H1 (cell line): ENCODE measurements around the gene HMCN2. TPM values are rescaled to one million over a fixed set of nuclear protein-coding genes. Genes with fewer than 3 reads are reported as not detected.

ENCODE experiments used
- CEBPB ChIP-seq: IDR thresholded peaks from 2 replicates; pipeline ENCODE4 v1.6.1; 2012; ENCODE audit warnings: low read depth, low read length
- MAFK ChIP-seq: IDR thresholded peaks from 2 replicates; pipeline ENCODE4 v1.6.1; 2012; ENCODE audit warnings: low read depth, mild to moderate bottlenecking, improper control_type of control experiment, low read length
- SP2 ChIP-seq: IDR thresholded peaks from 2 replicates; pipeline ENCODE4 v1.6.1; 2012; ENCODE audit warnings: mild to moderate bottlenecking, low read length, inconsistent platforms
- SP4 ChIP-seq: IDR thresholded peaks from 2 replicates; pipeline ENCODE4 v1.6.1; 2012; ENCODE audit warnings: low read length, inconsistent platforms
- polyA plus RNA-seq, 7 experiments: library from polyadenylated mRNA; depleted of rRNA in 3 of 7; stranded (reverse) in 5 of 7; unstranded in 2 of 7; fragments of >200 nt in 5 of 7; fragments of 200-250 nt in 2 of 7; gene quantifications; 1 replicate in 5 of 7; 2 replicates in 1 of 7; 4 replicates in 1 of 7; pipeline versions ENCODE4 v1.2.1 to v1.2.3, GENCODE V29; 2011 to 2013; ENCODE audit warnings: missing spikeins in 2 of 7, mixed read lengths in 2 of 7
- total RNA-seq: library from RNA; stranded (reverse); fragmentation: NEBNext Ultra II Directional; extraction: Animal tissue kit (Norgen Biotek cat#: 25700); gene quantifications from 2 replicates; pipeline ENCODE4 v1.2.1, GENCODE V29; 2021
- TF ChIP-seq, protein P1 (sequence below), 3 experiments: IDR thresholded peaks; 1 replicate in 2 of 3; 2 replicates in 1 of 3; pipeline versions ENCODE4 v1.5.1 to v1.6.1; 2011; ENCODE audit warnings: low read length in 3 of 3, mild to moderate bottlenecking in 3 of 3, inconsistent platforms in 2 of 3, low read depth in 1 of 3, moderate library complexity in 1 of 3; ENCODE audit not compliant: insufficient read depth in 1 of 3; ENCODE audit errors: control extremely low read depth in 1 of 3

Gene HMCN2
- total and polyA plus RNA-seq, 2 of the 8 experiments (the other 6 are each of a cell fraction or from before 2014, with no cell fraction given) = 5.0 to 9.1 TPM

DNA sequence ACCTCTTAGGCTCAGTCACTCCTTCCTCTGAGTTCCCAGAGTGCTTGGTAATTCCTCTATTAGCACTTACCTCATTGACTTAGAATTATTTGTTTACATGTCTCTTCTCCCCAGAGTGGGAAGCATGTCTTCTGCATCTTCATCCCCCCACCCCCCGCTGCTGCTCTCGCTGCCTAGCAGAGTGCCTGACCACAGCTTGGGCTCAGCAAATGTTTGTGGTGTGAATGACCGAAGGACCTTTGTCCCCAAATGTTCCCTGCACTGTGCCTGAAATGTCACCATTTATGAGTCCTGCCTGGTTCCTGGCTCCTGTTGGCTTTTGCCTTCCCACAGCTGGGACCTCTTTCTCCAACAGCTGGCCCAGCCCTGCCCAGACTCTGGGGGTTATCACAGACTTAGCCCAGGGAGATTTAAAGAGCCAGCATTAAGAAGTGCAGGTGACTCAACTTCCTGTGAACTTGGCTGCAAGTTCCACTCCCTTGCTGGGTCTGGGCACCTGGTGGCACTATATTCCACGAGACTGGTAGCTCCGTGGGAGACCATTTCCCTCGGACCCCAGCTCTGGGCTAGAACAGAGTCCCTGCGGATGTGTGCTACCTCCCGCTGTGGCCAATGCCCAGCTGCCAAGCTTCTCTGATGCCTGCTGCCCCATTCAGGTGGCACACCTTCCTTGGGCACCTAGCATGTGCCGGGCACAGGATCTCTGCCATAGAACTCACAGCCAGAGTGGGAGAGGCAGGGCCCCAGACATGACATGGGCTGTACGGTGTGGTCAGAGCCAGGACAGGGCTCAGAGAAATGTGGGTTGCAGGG, 1.8 kb upstream of the HMCN2 start (continued):
- TF ChIP-seq, protein P1, sequence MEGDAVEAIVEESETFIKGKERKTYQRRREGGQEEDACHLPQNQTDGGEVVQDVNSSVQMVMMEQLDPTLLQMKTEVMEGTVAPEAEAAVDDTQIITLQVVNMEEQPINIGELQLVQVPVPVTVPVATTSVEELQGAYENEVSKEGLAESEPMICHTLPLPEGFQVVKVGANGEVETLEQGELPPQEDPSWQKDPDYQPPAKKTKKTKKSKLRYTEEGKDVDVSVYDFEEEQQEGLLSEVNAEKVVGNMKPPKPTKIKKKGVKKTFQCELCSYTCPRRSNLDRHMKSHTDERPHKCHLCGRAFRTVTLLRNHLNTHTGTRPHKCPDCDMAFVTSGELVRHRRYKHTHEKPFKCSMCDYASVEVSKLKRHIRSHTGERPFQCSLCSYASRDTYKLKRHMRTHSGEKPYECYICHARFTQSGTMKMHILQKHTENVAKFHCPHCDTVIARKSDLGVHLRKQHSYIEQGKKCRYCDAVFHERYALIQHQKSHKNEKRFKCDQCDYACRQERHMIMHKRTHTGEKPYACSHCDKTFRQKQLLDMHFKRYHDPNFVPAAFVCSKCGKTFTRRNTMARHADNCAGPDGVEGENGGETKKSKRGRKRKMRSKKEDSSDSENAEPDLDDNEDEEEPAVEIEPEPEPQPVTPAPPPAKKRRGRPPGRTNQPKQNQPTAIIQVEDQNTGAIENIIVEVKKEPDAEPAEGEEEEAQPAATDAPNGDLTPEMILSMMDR (IDR thresholded peaks at IDR 0.05; ENCODE audit: control extremely low read depth in 1 of 3, insufficient read depth in 1 of 3, low read depth in 1 of 3, low read length in 3 of 3) = peak in 1 of 3 experiments; percentile 14; a peak in 1 of 4 replicates
- TF ChIP-seq MAFK (no peak), SP2 (no peak), SP4 (no peak), CEBPB (no peak)
